Peyer's patch (tissue), 4 donors: Measurements from ENCODE around the gene ABLIM1.

Experiments
- CTCF ChIP-seq, 6 experiments: fragments of 450-650 bp in 4 of 6; fragments of 200-600 bp in 2 of 6; sonication (generic) in 1 of 6; IDR thresholded peaks; one replicate each; pipeline ENCODE4 v1.5.1; 2017 to 2019; ENCODE audit warnings: antibody characterized with exemption in 6 of 6, mild to moderate bottlenecking in 3 of 6, moderate library complexity in 1 of 6
- POLR2A ChIP-seq, 2 donors: fragments of 450-650 bp; IDR thresholded peaks; one replicate each; pipeline ENCODE4 v1.5.1; 2017; ENCODE audit warnings: antibody characterized with exemption in 2 of 2, mild to moderate bottlenecking in 2 of 2, moderate library complexity in 2 of 2

GRCh38 chr10:114486938-114487814 is 170.9 kb downstream of the ABLIM1 start:
- TF ChIP-seq CTCF (IDR thresholded peaks at IDR 0.05) (no peak), POLR2A (IDR thresholded peaks at IDR 0.05) (no peak)
